GM18508 (cell line): Measurements from ENCODE around the gene GPR18.

Experiments
- ATAC-seq: cut with Tn5 transposase; IDR thresholded peaks from one replicate; pipeline ENCODE4 v1.9.1; 2021; ENCODE audit warnings: moderate number of reproducible peaks; ENCODE audit not compliant: insufficient read depth, unreplicated experiment

The GPR18 gene, protein sequence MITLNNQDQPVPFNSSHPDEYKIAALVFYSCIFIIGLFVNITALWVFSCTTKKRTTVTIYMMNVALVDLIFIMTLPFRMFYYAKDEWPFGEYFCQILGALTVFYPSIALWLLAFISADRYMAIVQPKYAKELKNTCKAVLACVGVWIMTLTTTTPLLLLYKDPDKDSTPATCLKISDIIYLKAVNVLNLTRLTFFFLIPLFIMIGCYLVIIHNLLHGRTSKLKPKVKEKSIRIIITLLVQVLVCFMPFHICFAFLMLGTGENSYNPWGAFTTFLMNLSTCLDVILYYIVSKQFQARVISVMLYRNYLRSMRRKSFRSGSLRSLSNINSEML

DNA sequence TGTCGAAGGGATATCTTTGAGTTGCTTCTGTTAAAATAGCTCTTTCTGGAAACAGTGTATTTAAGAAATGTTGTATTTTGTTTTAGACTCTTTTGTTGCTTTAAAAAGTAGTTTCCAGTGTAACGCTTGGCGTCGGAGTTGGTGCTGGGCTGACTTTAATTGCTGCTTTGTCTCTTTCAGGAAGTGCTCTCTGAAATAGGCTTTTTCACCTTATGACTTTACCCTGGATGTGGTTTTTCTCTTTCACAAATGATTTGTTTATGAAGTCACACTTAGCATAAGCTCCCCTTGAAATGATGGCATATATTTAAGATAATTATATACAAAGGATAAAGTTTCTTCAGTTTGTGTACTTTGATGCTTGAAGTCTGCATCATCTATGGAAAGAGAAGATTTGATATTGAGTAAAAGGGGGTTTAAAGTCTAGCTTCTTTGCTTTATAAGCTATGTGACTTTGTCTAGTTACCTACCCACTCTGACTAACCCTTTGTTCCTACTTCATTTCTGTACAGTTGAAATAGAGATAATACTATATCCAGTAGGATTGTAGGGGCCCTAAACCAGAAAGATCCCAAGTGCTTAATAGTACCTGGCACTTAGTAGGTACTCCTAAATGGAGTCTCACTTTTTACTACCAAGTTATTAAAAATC lies at the start of gene GPR18:
Gene GPR18 (minus strand): TSS at position 170 of the 651 bp plus-strand sequence. CDS start 2,507 bp downstream, outside the sequence.
- peak; percentile 93 for ATAC-seq

DNA sequence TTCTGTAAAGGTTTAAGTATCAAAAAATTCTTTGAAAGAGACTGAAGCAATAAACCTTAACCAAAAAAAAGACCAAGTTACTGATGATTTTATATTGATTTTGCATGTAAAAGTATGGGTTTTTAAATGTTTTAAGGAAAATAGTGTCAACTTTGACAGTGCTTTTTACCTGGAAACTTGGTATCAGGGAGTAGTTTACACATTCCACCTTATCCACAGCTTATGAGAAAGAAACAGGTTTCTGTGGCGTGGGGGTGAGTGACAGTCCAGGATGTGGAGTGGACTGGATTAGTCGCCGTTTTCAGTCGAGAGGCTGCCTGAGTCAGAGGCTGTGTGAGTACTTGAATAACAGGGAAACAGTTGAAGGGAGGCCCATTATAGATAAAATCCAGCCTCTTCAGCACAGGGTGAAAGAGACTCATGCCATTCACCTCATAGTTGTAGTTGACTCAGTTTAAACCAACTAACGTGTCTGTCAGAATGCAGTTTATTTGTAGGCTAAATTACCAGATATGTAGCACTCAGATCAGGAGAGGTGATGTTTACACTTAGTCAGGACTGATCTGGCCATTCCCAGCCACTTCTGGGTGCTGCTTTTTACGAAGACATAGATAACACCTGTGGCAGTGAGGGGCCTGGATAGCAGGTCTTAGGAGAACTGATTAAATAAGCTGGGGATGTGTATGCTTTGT lies 49.6 kb upstream of the GPR18 start:
- no peak for ATAC-seq

- peak; percentile 50 for ATAC-seq
These were observed 49.1 kb upstream of the GPR18 start, which contains the start of gene GPR183 for GRCh38 chr13:99307247-99307646. Gene GPR183 (minus strand): TSS chr13:99307399. CDS start chr13:99296145, 11,254 bp downstream.

DNA sequence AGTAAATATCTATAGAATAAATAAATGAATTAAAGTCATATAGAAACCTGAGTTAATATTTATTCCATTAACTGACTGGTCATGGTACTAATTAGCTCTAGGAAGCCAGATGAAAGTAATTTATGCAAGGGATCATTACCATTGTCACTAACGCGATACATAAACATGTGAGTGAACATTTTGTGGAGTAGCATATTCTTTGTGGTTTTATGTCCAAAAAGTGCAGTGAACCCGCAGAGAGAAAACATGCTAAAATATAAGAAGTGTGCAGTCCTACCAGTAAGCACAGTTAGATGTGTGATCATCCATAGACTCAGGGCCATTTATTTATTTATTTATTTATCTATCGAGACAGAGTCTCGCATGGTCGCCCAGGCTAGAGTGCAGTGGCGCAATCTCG lies 47.4 kb upstream of the GPR18 start:
- no peak for ATAC-seq

DNA sequence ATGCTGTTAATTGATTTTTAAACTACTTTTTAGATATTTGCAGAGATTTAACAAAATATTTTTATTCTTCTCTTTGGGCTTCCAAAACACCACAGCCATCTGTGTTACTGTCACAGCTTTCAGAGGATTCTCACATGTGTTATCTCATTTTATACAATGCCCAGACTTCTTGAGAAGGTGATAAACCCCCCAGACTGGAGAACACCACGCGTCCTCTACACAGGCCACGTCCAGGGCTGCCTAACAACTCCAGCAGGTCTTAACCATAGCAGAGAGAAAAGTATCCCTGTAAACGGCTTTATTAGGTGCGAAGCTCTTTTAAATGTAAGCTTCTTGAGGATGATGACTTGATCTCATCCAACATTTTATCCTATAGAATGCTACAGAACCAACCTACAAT lies 47.0 kb upstream of the GPR18 start:
- ATAC-seq, result no peak

GRCh38 chr13:99304541-99304940 lies 46.4 kb upstream of the GPR18 start:
- no peak for ATAC-seq

DNA sequence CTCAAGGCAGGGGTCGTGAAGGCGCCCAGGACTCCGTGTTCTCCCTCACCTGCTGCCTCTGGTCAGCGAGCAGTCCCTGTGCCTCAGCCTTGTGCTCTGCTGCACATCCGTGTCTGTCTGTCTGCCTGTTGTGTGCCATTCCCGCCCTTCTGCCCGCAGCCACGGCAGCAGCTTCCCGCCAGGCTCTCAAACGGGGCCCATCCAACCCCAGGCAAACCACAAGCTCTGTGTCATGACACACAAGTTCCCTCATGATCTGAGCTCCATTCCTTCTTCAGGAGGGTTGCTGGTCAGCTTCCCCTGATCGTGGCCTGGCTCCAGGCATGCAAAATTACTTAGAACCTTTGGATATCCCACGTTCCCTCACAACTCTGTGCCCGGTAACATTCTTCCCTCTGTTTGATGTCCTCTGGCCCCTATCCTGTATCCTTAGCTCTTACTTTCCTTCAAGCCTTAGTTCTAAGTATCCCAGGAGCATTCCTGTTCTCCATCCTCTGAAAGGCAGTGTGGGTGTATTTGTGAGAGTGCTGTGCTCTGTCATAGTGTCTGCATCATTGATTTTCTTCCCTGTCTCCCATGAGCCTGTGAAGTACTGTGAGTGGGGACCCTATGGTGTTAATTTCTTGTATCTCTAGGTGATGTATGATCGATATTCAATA lies 45.8 kb upstream of the GPR18 start:
- ATAC-seq, result no peak

- no peak for ATAC-seq
These were observed 44.7 kb upstream of the GPR18 start for GRCh38 chr13:99302637-99303505.

DNA sequence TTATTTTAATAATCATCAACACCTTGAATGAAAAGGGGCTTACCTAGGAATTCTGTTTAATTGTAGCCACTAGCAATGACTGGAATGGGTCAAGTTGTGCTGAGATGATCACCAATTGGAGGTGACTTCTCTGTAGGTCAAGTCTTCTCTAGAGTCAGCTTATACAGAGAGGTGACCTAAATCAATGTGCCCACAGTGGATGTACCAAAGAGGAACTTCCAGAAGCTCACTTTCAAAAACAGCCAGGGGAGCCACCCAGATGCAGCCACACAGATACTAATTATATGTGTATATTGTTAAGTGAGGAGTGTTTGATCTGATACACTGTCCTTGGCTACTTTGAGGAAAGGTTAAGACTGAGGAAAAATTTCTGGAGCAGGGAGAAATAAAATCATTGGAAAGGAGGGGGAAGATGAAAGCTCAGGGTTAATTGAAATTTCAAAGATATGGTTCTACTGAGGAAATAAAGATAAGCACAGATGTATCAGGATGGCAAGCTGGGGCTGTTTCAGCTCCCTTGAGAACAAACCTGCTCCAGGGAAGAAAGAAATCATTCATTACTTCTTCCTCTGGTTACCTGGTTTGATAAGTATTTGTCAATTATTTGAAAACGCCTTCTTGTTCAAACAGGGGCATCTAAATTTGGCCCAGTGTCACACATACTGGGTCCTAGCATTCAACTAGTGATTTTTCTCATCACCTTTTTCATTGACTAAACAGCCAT lies 43.9 kb upstream of the GPR18 start:
- ATAC-seq, result no peak

DNA sequence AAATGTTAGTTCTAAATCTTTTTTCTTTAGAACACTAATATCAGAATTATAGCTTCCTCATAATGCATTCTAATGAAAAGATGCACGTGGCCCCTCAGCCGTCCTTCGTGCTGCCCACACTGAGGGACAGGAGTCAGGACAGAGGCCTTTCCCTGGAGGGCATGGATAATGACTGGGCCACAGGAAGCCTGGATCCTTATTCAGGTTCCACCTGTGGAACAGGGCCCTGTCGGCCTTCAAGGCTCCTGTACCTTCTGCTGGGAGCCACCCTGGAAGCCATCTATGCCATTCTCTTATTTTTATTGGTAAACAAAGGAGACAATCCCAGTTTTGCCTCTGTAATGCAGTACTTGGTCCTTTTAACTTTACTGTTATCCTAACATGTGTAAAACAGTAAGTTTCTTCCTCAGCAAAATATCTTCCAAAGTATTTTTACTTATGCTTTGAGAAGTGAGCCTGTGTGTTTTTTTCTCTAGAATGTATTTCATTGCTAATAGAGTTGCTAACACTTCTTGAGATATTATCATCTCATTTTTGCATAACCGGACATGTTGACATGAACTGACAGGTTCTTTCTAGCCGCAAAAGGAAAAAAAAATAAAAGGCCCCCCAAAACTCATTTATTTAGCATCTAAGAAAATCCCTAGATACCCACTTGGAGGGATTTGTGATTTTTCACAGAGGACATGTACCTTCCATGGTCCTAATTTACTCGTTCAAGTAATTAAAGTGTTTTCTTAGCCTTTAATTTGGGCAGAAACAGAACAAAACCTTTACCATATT lies 43.1 kb upstream of the GPR18 start:
- ATAC-seq, result no peak

DNA sequence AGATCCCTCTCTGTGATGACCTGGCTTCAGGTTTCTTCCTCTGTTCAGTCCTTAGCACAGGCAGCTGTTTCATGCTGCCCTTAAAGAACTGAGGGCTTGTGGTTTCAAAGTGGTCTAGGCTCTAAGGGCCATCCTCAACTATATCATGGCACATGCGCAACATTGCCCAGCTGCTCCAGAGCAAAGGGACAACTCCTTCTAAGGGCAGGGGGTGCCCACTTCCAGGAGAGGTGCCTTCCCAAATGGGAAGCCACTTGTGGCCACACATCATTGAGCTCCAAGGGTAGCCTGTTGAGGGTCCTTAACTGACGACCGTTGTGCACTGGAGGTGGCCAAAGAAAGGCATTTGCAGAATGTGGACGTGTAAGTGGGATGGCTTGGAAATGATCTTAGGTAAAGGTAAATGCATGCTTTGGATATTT lies 41.8 kb upstream of the GPR18 start:
- ATAC-seq, result no peak

DNA sequence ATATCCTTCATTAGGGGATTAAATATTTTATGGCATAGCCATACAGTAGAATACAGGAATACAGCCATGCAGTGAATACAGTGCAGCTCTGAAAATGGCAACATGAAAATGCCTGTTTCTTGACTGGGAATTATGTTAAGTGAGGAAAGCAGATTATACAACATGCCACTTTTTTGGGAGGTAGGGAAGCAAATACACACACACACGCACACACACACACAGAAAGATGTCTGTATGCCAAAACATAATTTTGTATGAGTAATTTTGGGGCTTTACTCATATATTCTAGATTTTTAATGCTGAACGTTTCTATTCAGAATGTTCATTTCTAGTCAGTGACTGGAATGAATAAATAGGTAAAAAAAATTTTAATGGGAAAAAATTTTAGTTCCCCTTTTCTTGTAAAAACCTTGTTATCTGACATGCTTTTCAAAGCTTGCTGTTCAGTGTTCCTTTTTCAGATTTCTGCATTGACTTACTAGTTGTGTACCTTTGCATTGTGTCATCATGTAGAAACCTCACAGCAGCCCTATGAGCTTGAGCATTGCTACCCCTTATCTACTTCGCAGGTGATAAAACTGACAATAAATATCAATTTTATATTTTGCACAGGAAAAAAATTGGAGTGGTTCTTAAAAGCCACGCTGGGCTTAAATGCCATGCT lies 41.2 kb upstream of the GPR18 start:
- no peak for ATAC-seq

DNA sequence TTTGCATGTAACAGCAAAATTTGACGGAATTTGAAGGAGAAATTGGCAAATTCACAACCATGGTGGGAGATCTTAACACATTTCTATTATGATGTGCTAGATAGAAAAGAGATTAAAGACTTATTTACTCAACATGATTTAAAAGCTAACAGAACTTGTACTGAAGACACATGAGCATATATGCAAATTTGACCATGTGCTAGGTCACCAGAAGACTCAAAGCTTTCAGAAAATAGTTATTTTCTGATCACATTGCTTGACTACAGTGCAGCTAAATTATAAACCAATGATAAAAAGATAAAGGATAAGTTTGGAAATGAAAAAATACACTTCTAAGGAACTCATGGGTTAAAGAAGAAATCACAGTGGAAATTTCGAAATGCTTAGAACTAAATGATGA lies 39.9 kb upstream of the GPR18 start:
- no peak for ATAC-seq

- no peak for ATAC-seq
These were observed 39.2 kb upstream of the GPR18 start for GRCh38 chr13:99297331-99297730.

GRCh38 chr13:99296398-99296797 lies 38.2 kb upstream of the GPR18 start:
- peak; percentile 46 for ATAC-seq

DNA sequence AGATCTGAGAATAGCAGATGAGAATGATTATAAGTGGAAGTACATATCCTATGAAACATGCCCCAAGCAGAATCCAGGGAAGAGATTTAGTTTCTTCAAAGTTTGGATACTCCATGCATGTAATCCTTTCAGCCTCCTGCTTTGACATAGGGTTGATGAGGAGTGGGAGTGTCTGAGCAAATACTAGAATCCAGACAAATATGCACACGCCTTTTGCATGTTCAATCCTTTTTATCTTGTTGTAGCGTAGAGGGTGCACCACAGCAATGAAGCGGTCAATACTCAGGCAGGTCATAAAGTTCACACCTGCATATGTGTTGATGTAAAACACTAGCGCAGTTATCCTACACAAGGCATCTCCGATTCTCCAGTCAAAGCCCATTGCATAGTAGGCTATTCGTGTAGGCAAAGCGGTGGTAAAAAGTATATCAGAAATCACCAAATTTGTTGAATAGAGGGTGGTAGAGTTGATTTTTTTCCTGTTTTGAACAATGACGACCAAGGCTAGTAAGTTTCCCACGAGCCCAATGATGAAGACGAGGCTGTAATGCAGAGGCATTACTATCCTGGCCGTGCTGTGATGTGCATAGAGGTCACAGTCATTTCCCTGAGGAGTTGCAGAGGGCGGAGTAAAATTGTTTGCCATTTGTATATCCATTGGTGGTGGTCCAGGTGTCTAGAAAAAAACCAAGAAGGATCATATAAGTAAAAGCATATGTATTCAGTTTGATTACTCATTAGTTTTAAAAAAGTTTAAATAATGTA lies 37.5 kb upstream of the GPR18 start:
- no peak for ATAC-seq

DNA sequence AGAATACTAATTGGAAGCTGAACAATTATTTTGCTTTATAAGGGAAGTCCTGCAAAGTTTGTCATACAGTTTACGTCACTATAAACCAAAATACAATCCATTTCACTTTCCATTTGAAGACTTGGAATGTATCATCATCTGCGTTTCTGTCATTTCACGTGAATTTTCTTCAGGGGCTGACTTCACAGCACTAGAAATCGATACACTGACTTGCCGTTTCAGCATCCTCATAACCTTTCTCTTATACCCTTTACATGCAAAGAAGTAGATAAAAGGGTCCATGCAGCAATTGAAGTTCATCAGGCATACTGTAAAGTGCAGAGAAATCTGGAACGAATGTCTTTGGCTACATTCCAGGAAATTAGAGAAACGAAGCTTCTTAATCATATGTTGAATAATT lies 36.8 kb upstream of the GPR18 start:
- ATAC-seq, result no peak
